CD14-positive monocyte (primary cell): Measurements from ENCODE around the gene CLIC1. TPM values are rescaled to one million over a fixed set of nuclear protein-coding genes. Genes with fewer than 3 reads are reported as not detected.

Source experiments
- DNase-seq, 3 donors: peaks; one replicate each; pipeline ENCODE4 v3.0.0-alpha.2; 2011 to 2022
- H2AFZ ChIP-seq: 2 replicates; pipeline ENCODE4 v1.6.0; 2012; ENCODE audit warnings: mild to moderate bottlenecking, low read depth, low read length, inconsistent platforms; ENCODE audit not compliant: insufficient read depth, poor library complexity, severe bottlenecking
- H3K27ac ChIP-seq, 2 donors: 1 replicate in 1 of 2; 2 replicates in 1 of 2; pipeline ENCODE4 v1.5.1; 2012 to 2013; ENCODE audit warnings: low read length in 2 of 2, control low read depth in 1 of 2, inconsistent platforms in 1 of 2, low read depth in 1 of 2, mild to moderate bottlenecking in 1 of 2
- H3K27me3 ChIP-seq, 2 donors: one replicate each; pipeline versions ENCODE4 v1.6.0 to v1.6.1; 2011 to 2013; ENCODE audit warnings: low read length in 2 of 2; ENCODE audit not compliant: control insufficient read depth in 2 of 2, insufficient read depth in 2 of 2
- H3K36me3 ChIP-seq, 2 donors: replicated peaks in 1 of 2; 1 replicate in 1 of 2; 2 replicates in 1 of 2; pipeline versions ENCODE4 v1.5.1 to v1.6.1; 2012 to 2013; ENCODE audit warnings: low read length in 2 of 2, control low read depth in 1 of 2, inconsistent platforms in 1 of 2, mild to moderate bottlenecking in 1 of 2; ENCODE audit not compliant: insufficient read depth in 2 of 2, control insufficient read depth in 1 of 2
- H3K4me1 ChIP-seq, 2 donors: 1 replicate in 1 of 2; 2 replicates in 1 of 2; pipeline versions ENCODE4 v1.5.1 to v1.6.1; 2012 to 2013; ENCODE audit warnings: low read length in 2 of 2, control low read depth in 1 of 2, inconsistent platforms in 1 of 2, mild to moderate bottlenecking in 1 of 2, moderate library complexity in 1 of 2; ENCODE audit not compliant: insufficient read depth in 2 of 2, control insufficient read depth in 1 of 2
- H3K4me2 ChIP-seq: replicated peaks from 2 replicates; pipeline ENCODE3; 2012; ENCODE audit warnings: low read length, moderate library complexity, mild to moderate bottlenecking; ENCODE audit not compliant: poor library complexity, severe bottlenecking; ENCODE audit errors: extremely low read depth
- H3K4me3 ChIP-seq, 3 experiments: fragments of 200-600 bp in 1 of 3; sonication (generic) in 1 of 3; replicated peaks in 1 of 3; 1 replicate in 2 of 3; 2 replicates in 1 of 3; pipeline ENCODE4 v1.5.1; 2011 to 2013; ENCODE audit warnings: low read length in 3 of 3, mild to moderate bottlenecking in 3 of 3, control low read depth in 2 of 3, low read depth in 2 of 3, inconsistent platforms in 1 of 3, moderate library complexity in 1 of 3
- H3K79me2 ChIP-seq: 2 replicates; pipeline ENCODE4 v1.6.0; 2012; ENCODE audit warnings: mild to moderate bottlenecking, control low read depth, inconsistent platforms, low read length, moderate library complexity; ENCODE audit not compliant: insufficient read depth
- H3K9ac ChIP-seq: 2 replicates; pipeline ENCODE4 v1.6.0; 2017; ENCODE audit warnings: low read length, mild to moderate bottlenecking; ENCODE audit not compliant: insufficient read depth, poor library complexity, severe bottlenecking
- H3K9me3 ChIP-seq, 2 donors: replicated peaks in 1 of 2; 1 replicate in 1 of 2; 2 replicates in 1 of 2; pipeline versions ENCODE4 v1.5.1 to v1.6.1; 2012 to 2013; ENCODE audit warnings: low read length in 2 of 2, control low read depth in 1 of 2; ENCODE audit not compliant: control insufficient read depth in 1 of 2, insufficient read depth in 1 of 2
- H4K20me1 ChIP-seq: 2 replicates; pipeline ENCODE4 v1.6.0; 2012; ENCODE audit warnings: mild to moderate bottlenecking, low read length, control low read depth, moderate library complexity; ENCODE audit not compliant: insufficient read depth
- H3K27ac Mint-ChIP-seq, 7 donors: one replicate each; pipeline ENCODE4 v1.8.0; 2020; ENCODE audit warnings: mild to moderate bottlenecking in 7 of 7, mixed read lengths in 7 of 7, moderate library complexity in 6 of 7, inconsistent platforms in 2 of 7
- H3K27me3 Mint-ChIP-seq, 3 donors: one replicate each; pipeline ENCODE4 v1.8.0; 2021 to 2022; ENCODE audit warnings: low read depth in 3 of 3, mild to moderate bottlenecking in 3 of 3, mixed read lengths in 3 of 3, moderate library complexity in 3 of 3, inconsistent platforms in 1 of 3
- H3K36me3 Mint-ChIP-seq, 2 donors: one replicate each; pipeline ENCODE4 v1.8.0; 2020; ENCODE audit warnings: mixed read lengths in 2 of 2, inconsistent platforms in 1 of 2, mild to moderate bottlenecking in 1 of 2
- H3K4me1 Mint-ChIP-seq: one replicate; pipeline ENCODE4 v1.8.0; 2020; ENCODE audit warnings: mild to moderate bottlenecking, mixed read lengths
- H3K4me3 Mint-ChIP-seq, 2 donors: one replicate each; pipeline ENCODE4 v1.8.0; 2020; ENCODE audit warnings: mild to moderate bottlenecking in 2 of 2, mixed read lengths in 2 of 2, moderate library complexity in 1 of 2
- H3K9me3 Mint-ChIP-seq, 7 donors: one replicate each; pipeline ENCODE4 v1.8.0; 2020 to 2022; ENCODE audit warnings: mixed read lengths in 7 of 7, mild to moderate bottlenecking in 6 of 7, moderate library complexity in 6 of 7, inconsistent platforms in 2 of 7
- CTCF ChIP-seq: fragments of 200-600 bp; IDR thresholded peaks from one replicate; pipeline ENCODE4 v1.8.0; 2022; ENCODE audit warnings: antibody characterized with exemption, mild to moderate bottlenecking
- WGBS: methylation state at CpG from one replicate; pipeline ENCODE4 v1.1.5; 2013; ENCODE audit warnings: missing lambda C conversion rate; ENCODE audit not compliant: insufficient coverage; 5-methylcytosine and 5-hydroxymethylcytosine counted together
- intact Hi-C, 2 donors: fragments of 100-400 bp; cut with micrococcal nuclease; formaldehyde crosslinking; loops; one replicate each; pipeline versions ENCODE4 v1.15.0 to v1.15.1; 2023
- polyA plus RNA-seq, 3 donors: library from polyadenylated mRNA; depleted of rRNA in 1 of 3; unstranded in 2 of 3; stranded (reverse) in 1 of 3; fragments of 300-500 nt in 2 of 3; fragments of >200 nt in 1 of 3; fragmentation: Illumina TruSeq in 2 of 3; gene quantifications; 1 replicate in 2 of 3; 2 replicates in 1 of 3; pipeline ENCODE4 v1.2.3, GENCODE V29; 2012 to 2021

CLIC1 gene
- polyA plus RNA-seq, 3 donors, result 676 to 1,304 (median 1,196) TPM

- peaks cover 13% of the 10 kb centered on the region for H4K20me1 ChIP-seq
- intact Hi-C loops, result no loop called here
- no peak overlapping the region for H3K27ac ChIP-seq
- peaks cover 22 to 23% of the 10 kb centered on the region in 2 donors for H3K4me1 ChIP-seq
- no peak overlapping the region for H3K4me3 Mint-ChIP-seq
- peaks cover 0 to 4% of the 10 kb centered on the region in 2 donors for H3K27me3 ChIP-seq
- H3K4me2 ChIP-seq, result no peak overlapping the region
- H3K9me3 Mint-ChIP-seq, result peaks cover 0 to 2% (median 0%) of the 10 kb centered on the region in 7 donors
- peaks cover 71 to 73% of the 10 kb centered on the region in 2 donors for H3K36me3 Mint-ChIP-seq
- TF ChIP-seq CTCF, result no peak
- H3K36me3 ChIP-seq, result peaks cover 58 to 74% of the 10 kb centered on the region in 2 donors
- DNase-seq, result no peak
- H3K27me3 Mint-ChIP-seq, result peaks cover 5 to 13% (median 8%) of the 10 kb centered on the region in 3 donors
- H3K9ac ChIP-seq, result no peak overlapping the region
- H3K9me3 ChIP-seq, result no peaks in the 10 kb centered on the region
- H2AFZ ChIP-seq, result no peak overlapping the region
- H3K79me2 ChIP-seq, result no peaks in the 10 kb centered on the region
- peak overlapping the region in 3 of 7 donors; percentile 11 to 54 (median 12) for H3K27ac Mint-ChIP-seq
- H3K4me3 ChIP-seq, result no peak overlapping the region
- 94% methylated on average over 3 of the region's 5 CpGs for WGBS
- H3K4me1 Mint-ChIP-seq, result peaks cover 29% of the 10 kb centered on the region
Measured at GRCh38 chr6:31686483-31686882, 49.8 kb downstream of the CLIC1 start.

- peaks cover 29 to 46% of the 10 kb centered on the region in 2 donors for H3K36me3 ChIP-seq
- H3K27me3 Mint-ChIP-seq, result peaks cover 10 to 15% (median 10%) of the 10 kb centered on the region in 3 donors
- no peaks in the 10 kb centered on the region for H4K20me1 ChIP-seq
- intact Hi-C loops, result loop anchor here (5.0 kb wide), 2 partner anchors 149 to 184 kb away; no protein-coding TSS in a partner anchor
- peaks cover 26 to 28% of the 10 kb centered on the region in 2 donors for H3K4me1 ChIP-seq
- H3K4me2 ChIP-seq, result peak overlapping the region; percentile 53
- no peak overlapping the region for H3K9ac ChIP-seq
- peaks cover 0 to 4% of the 10 kb centered on the region in 2 donors for H3K27me3 ChIP-seq
- TF ChIP-seq CTCF, result no peak
- DNase-seq, result no peak
- H3K36me3 Mint-ChIP-seq, result peaks cover 42 to 45% of the 10 kb centered on the region in 2 donors
- peak overlapping the region in 1 of 3 experiments; percentile 50 for H3K4me3 ChIP-seq
- peak overlapping the region in 1 of 2 donors; percentile 70 for H3K4me3 Mint-ChIP-seq
- no peaks in the 10 kb centered on the region for H3K9me3 ChIP-seq
- H3K9me3 Mint-ChIP-seq, result peaks cover 0 to 4% (median 0%) of the 10 kb centered on the region in 7 donors
- no peak overlapping the region for H2AFZ ChIP-seq
- 93% methylated on average over 7 of the region's 13 CpGs for WGBS
- peak overlapping the region in 3 of 7 donors; percentile 37 to 70 (median 68) for H3K27ac Mint-ChIP-seq
- no peaks in the 10 kb centered on the region for H3K79me2 ChIP-seq
- peaks cover 29% of the 10 kb centered on the region for H3K4me1 Mint-ChIP-seq
- no peak overlapping the region for H3K27ac ChIP-seq
Measured at GRCh38 chr6:31683591-31683990, 52.7 kb downstream of the CLIC1 start.
